ENCODE data around the gene RALGAPA2.

Gene RALGAPA2

GRCh38 chr20:20614391-20614790 is 98.1 kb downstream of the RALGAPA2 start (continued):
- TF ChIP-seq PATZ1 (CRISPR knock-in tag; IDR thresholded peaks at IDR 0.05; ENCODE audit: borderline replicate concordance) = no peak
- no peak for TF ChIP-seq ZFP30 (CRISPR knock-in tag; IDR thresholded peaks at IDR 0.05)
- TF ChIP-seq ISL1 (CRISPR knock-in tag; IDR thresholded peaks at IDR 0.05) = no peak
- TF ChIP-seq SNAI2 (CRISPR knock-in tag; IDR thresholded peaks at IDR 0.05) = no peak

- ATAC-seq = no peak
- TF ChIP-seq ZC3H10 (CRISPR knock-in tag; IDR thresholded peaks at IDR 0.05) (no peak), ZFP3 (CRISPR knock-in tag; IDR thresholded peaks at IDR 0.05) (no peak), SNAI2 (CRISPR knock-in tag; IDR thresholded peaks at IDR 0.05) (no peak), ZNF8 (CRISPR knock-in tag; IDR thresholded peaks at IDR 0.05) (no peak), POU6F1 (CRISPR knock-in tag; IDR thresholded peaks at IDR 0.05; ENCODE audit: borderline replicate concordance, low read depth) (no peak), ISL1 (CRISPR knock-in tag; IDR thresholded peaks at IDR 0.05) (no peak), TOX (CRISPR knock-in tag; IDR thresholded peaks at IDR 0.05; ENCODE audit: borderline replicate concordance) (no peak), ESRRG (CRISPR knock-in tag; IDR thresholded peaks at IDR 0.05) (no peak), GLIS3 (CRISPR knock-in tag; IDR thresholded peaks at IDR 0.05) (no peak), OSR1 (CRISPR knock-in tag; IDR thresholded peaks at IDR 0.05) (no peak)
Observed at GRCh38 chr20:20612251-20612650, 100.2 kb downstream of the RALGAPA2 start.

- no peak for TF ChIP-seq CSDC2 (CRISPR knock-in tag; IDR thresholded peaks at IDR 0.05)
- TF ChIP-seq POU6F1 (CRISPR knock-in tag; IDR thresholded peaks at IDR 0.05; ENCODE audit: borderline replicate concordance, low read depth) = no peak
- no peak for TF ChIP-seq RARB (CRISPR knock-in tag; IDR thresholded peaks at IDR 0.05)
- TF ChIP-seq ZNF565 (CRISPR knock-in tag; conservative IDR thresholded peaks at IDR 0.05; ENCODE audit: low read depth) = no peak
- TF ChIP-seq ARNTL (CRISPR knock-in tag; IDR thresholded peaks at IDR 0.05; ENCODE audit: borderline replicate concordance, low read depth) = no peak
- no peak for TF ChIP-seq TCF4 (CRISPR knock-in tag; IDR thresholded peaks at IDR 0.05; ENCODE audit: borderline replicate concordance)
- no peak for TF ChIP-seq ZC3H10 (CRISPR knock-in tag; IDR thresholded peaks at IDR 0.05)
- TF ChIP-seq ZNF70 (CRISPR knock-in tag; IDR thresholded peaks at IDR 0.05) = no peak
- no peak for TF ChIP-seq OSR1 (CRISPR knock-in tag; IDR thresholded peaks at IDR 0.05)
- no peak for TF ChIP-seq PATZ1 (CRISPR knock-in tag; IDR thresholded peaks at IDR 0.05; ENCODE audit: borderline replicate concordance)
- no peak for ATAC-seq
Observed at GRCh38 chr20:20611167-20611566, 101.3 kb downstream of the RALGAPA2 start.

- ATAC-seq = no peak
- TF ChIP-seq PATZ1 (CRISPR knock-in tag; IDR thresholded peaks at IDR 0.05; ENCODE audit: borderline replicate concordance) (no peak), CSRNP3 (CRISPR knock-in tag; IDR thresholded peaks at IDR 0.05) (no peak), POU6F1 (CRISPR knock-in tag; IDR thresholded peaks at IDR 0.05; ENCODE audit: borderline replicate concordance, low read depth) (no peak)
Observed at GRCh38 chr20:20609522-20609921, 102.9 kb downstream of the RALGAPA2 start.
